SK-N-MC (cell line): ENCODE measurements around the gene BRICD5.

Experiments
- EZH2 ChIP-seq: fragments of 200-600 bp; sonication (generic); IDR thresholded peaks from one replicate; pipeline ENCODE4 v1.6.1; 2017; ENCODE audit warnings: antibody characterized with exemption
- POLR2AphosphoS5 ChIP-seq: IDR thresholded peaks from 2 replicates; pipeline ENCODE4 v1.6.1; 2012; ENCODE audit warnings: mild to moderate bottlenecking, low read depth, low read length, borderline replicate concordance

GRCh38 chr16:2179107-2179501 lies 31.6 kb downstream of the BRICD5 start:
- TF ChIP-seq POLR2AphosphoS5: no peak
- TF ChIP-seq EZH2: no peak
